Measurements from ENCODE around the gene LDAH. TPM values are rescaled to one million over a fixed set of nuclear protein-coding genes. Genes with fewer than 3 reads are reported as not detected.
A peak's percentile ranks its signal among the peaks of the same experiment; 100 is the strongest.

Gene LDAH
- total RNA-seq, 1 experiment from 2014 or later: 17.2 TPM

DNA sequence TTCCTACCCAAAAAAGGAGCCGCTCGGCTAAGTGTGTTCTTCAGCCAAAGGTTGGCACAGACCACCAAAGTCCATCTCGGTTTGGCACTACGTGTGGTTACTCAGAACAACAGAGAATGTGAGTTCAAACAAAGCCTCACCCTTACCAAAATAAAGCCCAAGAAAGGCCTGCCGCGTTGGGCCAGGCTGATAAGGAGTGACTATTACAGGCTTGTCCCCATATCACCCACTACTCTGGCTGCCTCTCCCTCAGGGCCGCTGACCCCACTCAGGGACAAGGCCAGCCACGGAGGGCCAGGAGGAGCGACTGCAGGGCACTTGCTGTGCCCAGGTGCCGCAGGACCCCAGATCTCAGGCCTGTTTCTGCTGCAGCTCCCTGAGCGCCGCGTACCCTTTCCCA lies 185.8 kb downstream of the LDAH start:
- no peak overlapping the region for H3K4me3 ChIP-seq (ENCODE audit: low read depth in 2 of 2, low read length in 2 of 2)
- ChIA-PET CTCF (no interaction called here), POLR2A (no interaction called here)
- no peak for TF ChIP-seq POLR2AphosphoS5 (IDR thresholded peaks at IDR 0.05; ENCODE audit: low read depth, low read length)
- no peak for TF ChIP-seq SIN3A (IDR thresholded peaks at IDR 0.05; ENCODE audit: borderline replicate concordance, insufficient read depth, low read depth, low read length)
- TF ChIP-seq, protein P1, sequence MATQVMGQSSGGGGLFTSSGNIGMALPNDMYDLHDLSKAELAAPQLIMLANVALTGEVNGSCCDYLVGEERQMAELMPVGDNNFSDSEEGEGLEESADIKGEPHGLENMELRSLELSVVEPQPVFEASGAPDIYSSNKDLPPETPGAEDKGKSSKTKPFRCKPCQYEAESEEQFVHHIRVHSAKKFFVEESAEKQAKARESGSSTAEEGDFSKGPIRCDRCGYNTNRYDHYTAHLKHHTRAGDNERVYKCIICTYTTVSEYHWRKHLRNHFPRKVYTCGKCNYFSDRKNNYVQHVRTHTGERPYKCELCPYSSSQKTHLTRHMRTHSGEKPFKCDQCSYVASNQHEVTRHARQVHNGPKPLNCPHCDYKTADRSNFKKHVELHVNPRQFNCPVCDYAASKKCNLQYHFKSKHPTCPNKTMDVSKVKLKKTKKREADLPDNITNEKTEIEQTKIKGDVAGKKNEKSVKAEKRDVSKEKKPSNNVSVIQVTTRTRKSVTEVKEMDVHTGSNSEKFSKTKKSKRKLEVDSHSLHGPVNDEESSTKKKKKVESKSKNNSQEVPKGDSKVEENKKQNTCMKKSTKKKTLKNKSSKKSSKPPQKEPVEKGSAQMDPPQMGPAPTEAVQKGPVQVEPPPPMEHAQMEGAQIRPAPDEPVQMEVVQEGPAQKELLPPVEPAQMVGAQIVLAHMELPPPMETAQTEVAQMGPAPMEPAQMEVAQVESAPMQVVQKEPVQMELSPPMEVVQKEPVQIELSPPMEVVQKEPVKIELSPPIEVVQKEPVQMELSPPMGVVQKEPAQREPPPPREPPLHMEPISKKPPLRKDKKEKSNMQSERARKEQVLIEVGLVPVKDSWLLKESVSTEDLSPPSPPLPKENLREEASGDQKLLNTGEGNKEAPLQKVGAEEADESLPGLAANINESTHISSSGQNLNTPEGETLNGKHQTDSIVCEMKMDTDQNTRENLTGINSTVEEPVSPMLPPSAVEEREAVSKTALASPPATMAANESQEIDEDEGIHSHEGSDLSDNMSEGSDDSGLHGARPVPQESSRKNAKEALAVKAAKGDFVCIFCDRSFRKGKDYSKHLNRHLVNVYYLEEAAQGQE (IDR thresholded peaks at IDR 0.05; ENCODE audit: insufficient read depth in 1 of 2, low read depth in 2 of 2, low read length in 1 of 2): no peak
- TF ChIP-seq, protein P2, sequence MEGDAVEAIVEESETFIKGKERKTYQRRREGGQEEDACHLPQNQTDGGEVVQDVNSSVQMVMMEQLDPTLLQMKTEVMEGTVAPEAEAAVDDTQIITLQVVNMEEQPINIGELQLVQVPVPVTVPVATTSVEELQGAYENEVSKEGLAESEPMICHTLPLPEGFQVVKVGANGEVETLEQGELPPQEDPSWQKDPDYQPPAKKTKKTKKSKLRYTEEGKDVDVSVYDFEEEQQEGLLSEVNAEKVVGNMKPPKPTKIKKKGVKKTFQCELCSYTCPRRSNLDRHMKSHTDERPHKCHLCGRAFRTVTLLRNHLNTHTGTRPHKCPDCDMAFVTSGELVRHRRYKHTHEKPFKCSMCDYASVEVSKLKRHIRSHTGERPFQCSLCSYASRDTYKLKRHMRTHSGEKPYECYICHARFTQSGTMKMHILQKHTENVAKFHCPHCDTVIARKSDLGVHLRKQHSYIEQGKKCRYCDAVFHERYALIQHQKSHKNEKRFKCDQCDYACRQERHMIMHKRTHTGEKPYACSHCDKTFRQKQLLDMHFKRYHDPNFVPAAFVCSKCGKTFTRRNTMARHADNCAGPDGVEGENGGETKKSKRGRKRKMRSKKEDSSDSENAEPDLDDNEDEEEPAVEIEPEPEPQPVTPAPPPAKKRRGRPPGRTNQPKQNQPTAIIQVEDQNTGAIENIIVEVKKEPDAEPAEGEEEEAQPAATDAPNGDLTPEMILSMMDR (IDR thresholded peaks at IDR 0.05): no peak
- TF ChIP-seq TCF7L2 (IDR thresholded peaks at IDR 0.05; ENCODE audit: low read depth, low read length): no peak
- no peaks in the 10 kb centered on the region for H3K4me1 ChIP-seq (ENCODE audit: control insufficient read depth, insufficient read depth, low read length)
- in situ Hi-C loops (cut with HindIII; ENCODE audit: low pct_unique_long_range_greater_than_20kb, low sequenced_read_pairs) (loop anchor here (25.0 kb wide), 1 partner anchor 200 kb away; the partner anchor contains the start of gene RHOB), intact Hi-C loops (cut with micrococcal nuclease; ENCODE audit: unreplicated experiment) (no loop called here)
- no peaks in the 10 kb centered on the region for H3K9me3 ChIP-seq (ENCODE audit: control insufficient read depth, insufficient read depth, low read depth, low read length)
- H3K27ac ChIP-seq (ENCODE audit: low read length): no peak overlapping the region
- no peaks in the 10 kb centered on the region for H3K27me3 ChIP-seq (ENCODE audit: control insufficient read depth, insufficient read depth, low read length)
- ATAC-seq (no peak), DNase-seq (ENCODE audit: low read depth, low spot score) (no peak)
- H3K36me3 ChIP-seq (ENCODE audit: control insufficient read depth, insufficient read depth, low read length): no peaks in the 10 kb centered on the region; the same call in 1 of the 2 replicates
- BruUV-seq (replicated peaks): no TSS peak

DNA sequence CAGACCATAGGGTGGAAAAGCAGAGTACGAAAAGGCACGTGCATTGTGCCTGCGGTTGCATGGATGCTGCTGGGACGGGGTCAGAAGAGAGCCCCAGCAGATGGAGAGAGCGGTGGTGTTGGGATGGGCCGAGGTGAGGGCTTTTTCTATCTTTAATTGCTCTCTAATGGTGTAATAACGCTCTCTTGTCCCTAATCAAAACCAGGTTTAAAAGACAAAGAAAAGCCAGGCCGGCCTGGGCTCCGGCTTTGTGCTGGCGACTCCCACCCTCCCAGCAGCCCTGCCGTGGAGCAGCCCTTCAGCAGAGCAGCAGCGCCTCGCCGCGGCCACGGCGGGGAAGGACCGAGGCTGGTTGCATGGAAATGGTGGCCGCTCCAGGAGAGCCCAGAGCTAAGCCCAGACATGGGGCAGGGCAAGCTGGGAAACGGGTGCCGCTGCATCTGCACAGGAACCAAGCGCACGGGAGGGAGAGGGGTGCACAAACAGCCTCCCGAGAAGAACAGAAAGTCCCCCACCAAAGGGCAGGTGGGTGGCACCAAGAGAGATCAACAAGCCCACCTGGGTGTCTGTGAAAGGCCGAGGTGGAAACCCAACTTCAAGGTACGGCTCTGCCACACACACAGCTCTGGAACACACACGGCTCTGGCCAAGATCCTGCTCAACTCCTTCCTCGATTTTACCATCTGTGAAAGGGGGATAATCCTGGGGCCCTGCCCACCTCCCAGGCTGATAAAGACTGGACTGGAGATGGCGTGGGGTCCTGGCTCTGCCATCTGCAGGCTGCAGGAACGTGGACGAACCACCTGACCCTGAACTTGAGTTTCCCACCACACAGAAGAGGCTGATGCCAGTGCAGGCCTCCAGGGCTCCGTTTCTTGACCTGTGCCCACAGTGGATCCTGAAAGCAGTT lies 187.0 kb downstream of the LDAH start:
- Histone ChIP-seq H3K4me1 (ENCODE audit: control insufficient read depth, insufficient read depth, low read length) (no peaks in the 10 kb centered on the region), H3K36me3 (ENCODE audit: control insufficient read depth, insufficient read depth, low read length) (no peaks in the 10 kb centered on the region; the same call in 1 of the 2 replicates), H3K27me3 (ENCODE audit: control insufficient read depth, insufficient read depth, low read length) (no peaks in the 10 kb centered on the region), H3K27ac (ENCODE audit: low read length) (no peak overlapping the region), H3K9me3 (ENCODE audit: control insufficient read depth, insufficient read depth, low read depth, low read length) (no peaks in the 10 kb centered on the region), H3K4me3 (ENCODE audit: low read depth in 2 of 2, low read length in 2 of 2) (no peak overlapping the region)
- intact Hi-C loops (cut with micrococcal nuclease; ENCODE audit: unreplicated experiment) (loop anchor here (1.0 kb wide), 1 partner anchor 193 kb away; no protein-coding TSS in a partner anchor), in situ Hi-C loops (cut with HindIII; ENCODE audit: low pct_unique_long_range_greater_than_20kb, low sequenced_read_pairs) (loop anchor here (25.0 kb wide), 1 partner anchor 199 kb away; the partner anchor contains the start of gene RHOB)
- BruUV-seq (replicated peaks): no TSS peak
- TF ChIP-seq TCF7L2 (IDR thresholded peaks at IDR 0.05; ENCODE audit: low read depth, low read length) (no peak), SIN3A (IDR thresholded peaks at IDR 0.05; ENCODE audit: borderline replicate concordance, insufficient read depth, low read depth, low read length) (no peak), POLR2AphosphoS5 (IDR thresholded peaks at IDR 0.05; ENCODE audit: low read depth, low read length) (peak; percentile 35; the same call in 1 of the 2 replicates)
- TF ChIP-seq, protein P2 (IDR thresholded peaks at IDR 0.05): peak; percentile 95
- TF ChIP-seq, protein P1 (IDR thresholded peaks at IDR 0.05; ENCODE audit: insufficient read depth in 1 of 2, low read depth in 2 of 2, low read length in 1 of 2): no peak
- ChIA-PET CTCF (interaction anchor here (0.6 to 1.4 kb wide), 13 partner anchors 17 to 236 kb away, joined by 3 to 23 read pairs (median 4); partner anchors contain the start of gene RHOB), POLR2A (interaction anchor here (0.6 kb wide), 1 partner anchor 252 kb away, joined by 6 read pairs; no protein-coding TSS in a partner anchor)
- ATAC-seq (peak; percentile 97), DNase-seq (ENCODE audit: low read depth, low spot score) (no peak)

Data from Panc1 (cell line).